ENCODE measurements around the gene MGMT. TPM values are rescaled to one million over a fixed set of nuclear protein-coding genes. Genes with fewer than 3 reads are reported as not detected.

Gene MGMT
- total and polyA plus RNA-seq, 2 donors (not counting 3 experiments of a cell fraction or from before 2014, with no cell fraction given) = 15.0 to 15.2 TPM

DNA sequence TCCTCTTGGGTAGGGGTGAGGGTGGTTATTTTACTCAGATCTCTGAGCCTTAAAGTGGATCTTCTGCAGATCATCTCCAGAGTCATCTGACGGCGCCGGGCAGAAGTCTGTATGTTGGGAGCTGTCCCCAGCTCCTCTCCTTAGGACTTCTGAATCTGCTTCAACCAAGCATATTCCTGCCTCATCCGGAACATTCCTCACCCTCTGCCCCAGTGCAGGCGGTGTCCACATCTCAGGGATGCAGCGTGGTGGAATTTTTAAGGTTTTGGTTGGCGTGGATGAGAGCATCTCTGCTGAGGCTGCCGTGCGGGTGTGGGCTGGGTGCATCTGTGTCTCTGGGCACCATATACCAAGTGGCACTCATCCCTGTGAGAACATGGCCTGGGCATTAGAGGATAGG, 148.3 kb downstream of the MGMT start:
- TF ChIP-seq JUN (IDR thresholded peaks at IDR 0.05; ENCODE audit: borderline replicate concordance, insufficient read depth, insufficient read length, low read depth) (no peak), FOS (IDR thresholded peaks at IDR 0.05; ENCODE audit: borderline replicate concordance, insufficient read depth, low read length) (no peak), MYC (IDR thresholded peaks at IDR 0.05; ENCODE audit: low read depth, low read length) (no peak), POLR2AphosphoS5 (IDR thresholded peaks at IDR 0.05; ENCODE audit: insufficient read depth, low read depth, low read length) (no peak), POLR2A (IDR thresholded peaks at IDR 0.05; ENCODE audit: low read depth, low read length) (no peak), EZH2 (IDR thresholded peaks at IDR 0.05; ENCODE audit: borderline replicate concordance, low read depth, low read length, severe bottlenecking) (no peak), GATA2 (IDR thresholded peaks at IDR 0.05; ENCODE audit: insufficient read depth, insufficient read length, low read depth, low read length) (no peak)
- TF ChIP-seq, protein P1, sequence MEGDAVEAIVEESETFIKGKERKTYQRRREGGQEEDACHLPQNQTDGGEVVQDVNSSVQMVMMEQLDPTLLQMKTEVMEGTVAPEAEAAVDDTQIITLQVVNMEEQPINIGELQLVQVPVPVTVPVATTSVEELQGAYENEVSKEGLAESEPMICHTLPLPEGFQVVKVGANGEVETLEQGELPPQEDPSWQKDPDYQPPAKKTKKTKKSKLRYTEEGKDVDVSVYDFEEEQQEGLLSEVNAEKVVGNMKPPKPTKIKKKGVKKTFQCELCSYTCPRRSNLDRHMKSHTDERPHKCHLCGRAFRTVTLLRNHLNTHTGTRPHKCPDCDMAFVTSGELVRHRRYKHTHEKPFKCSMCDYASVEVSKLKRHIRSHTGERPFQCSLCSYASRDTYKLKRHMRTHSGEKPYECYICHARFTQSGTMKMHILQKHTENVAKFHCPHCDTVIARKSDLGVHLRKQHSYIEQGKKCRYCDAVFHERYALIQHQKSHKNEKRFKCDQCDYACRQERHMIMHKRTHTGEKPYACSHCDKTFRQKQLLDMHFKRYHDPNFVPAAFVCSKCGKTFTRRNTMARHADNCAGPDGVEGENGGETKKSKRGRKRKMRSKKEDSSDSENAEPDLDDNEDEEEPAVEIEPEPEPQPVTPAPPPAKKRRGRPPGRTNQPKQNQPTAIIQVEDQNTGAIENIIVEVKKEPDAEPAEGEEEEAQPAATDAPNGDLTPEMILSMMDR (IDR thresholded peaks at IDR 0.05; ENCODE audit: extremely low read depth in 1 of 2, insufficient read depth in 1 of 2, low read depth in 1 of 2, low read length in 2 of 2) = no peak
- TF ChIP-seq, protein P2, sequence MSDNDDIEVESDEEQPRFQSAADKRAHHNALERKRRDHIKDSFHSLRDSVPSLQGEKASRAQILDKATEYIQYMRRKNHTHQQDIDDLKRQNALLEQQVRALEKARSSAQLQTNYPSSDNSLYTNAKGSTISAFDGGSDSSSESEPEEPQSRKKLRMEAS (IDR thresholded peaks at IDR 0.05; ENCODE audit: insufficient read depth, insufficient read length) = no peak
- Histone ChIP-seq H3K79me2 (ENCODE audit: control insufficient read depth, insufficient read depth, low read length) (no peaks in the 10 kb centered on the region), H3K9me1 (replicated peaks; ENCODE audit: control insufficient read depth, extremely low read depth, insufficient read depth, low read length) (no peaks in the 10 kb centered on the region), H3K9ac (replicated peaks; ENCODE audit: extremely low read depth, insufficient read depth, low read length) (no peak overlapping the region), H2AFZ (ENCODE audit: low read depth, low read length) (no peak overlapping the region), H3K4me3 (replicated peaks in 1 of 3; ENCODE audit: insufficient read depth in 1 of 3, low read depth in 1 of 3, low read length in 3 of 3) (no peak overlapping the region), H3K36me3 (ENCODE audit: control insufficient read depth in 2 of 2, extremely low read depth in 1 of 2, insufficient read depth in 2 of 2, low read length in 2 of 2) (no peaks in the 10 kb centered on the region), H3K27me3 (ENCODE audit: control insufficient read depth in 2 of 2, insufficient read depth in 2 of 2, low read length in 2 of 2) (no peaks in the 10 kb centered on the region), H3K4me1 (ENCODE audit: control insufficient read depth, extremely low read depth, insufficient read depth, low read length) (no peaks in the 10 kb centered on the region), H4K20me1 (replicated peaks; ENCODE audit: control insufficient read depth, extremely low read depth, insufficient read depth, low read length) (no peaks in the 10 kb centered on the region), H3K9me3 (replicated peaks; ENCODE audit: control insufficient read depth, insufficient read depth, low read length) (no peaks in the 10 kb centered on the region), H3K4me2 (ENCODE audit: insufficient read depth, low read length) (no peak overlapping the region), H3K27ac (ENCODE audit: insufficient read depth, low read depth, low read length) (no peak overlapping the region)
- no TSS peak for BruUV-seq (replicated peaks)
- DNase-seq (ENCODE audit: low read depth, low spot score) (no peak), FAIRE-seq (no peak)
- intact Hi-C loops (cut with micrococcal nuclease) (no loop called here), dilution Hi-C loops (cut with MboI; ENCODE audit: extremely low pct_ligation_motif_present, low sequenced_read_pairs) (no loop called here)
- CTCF ChIA-PET = no interaction called here
- POLR2A ChIA-PET = no interaction called here
